ENCODE data around the gene UQCRHL. TPM values are rescaled to one million over a fixed set of nuclear protein-coding genes. Genes with fewer than 3 reads are reported as not detected.

Gene UQCRHL
- total and polyA plus RNA-seq, 10 of the 15 experiments (the other 5 are each of a cell fraction or from before 2014, with no cell fraction given), result 1.4 to 17.3 (median 5.7) TPM

- in situ Hi-C loops (cut with MboI), result no loop called here
- H3K27ac ChIP-seq (ENCODE audit: control insufficient read depth, insufficient read depth), result no peak overlapping the region
- no peak for DNase-seq (ENCODE audit: low read depth, low spot score)
These were observed 21.8 kb downstream of the UQCRHL start for GRCh38 chr1:15785683-15786082.

More at GRCh38 chr1:15785683-15786082, 21.8 kb downstream of the UQCRHL start:
- WGBS (ENCODE audit: insufficient coverage, insufficient replicate concordance, low lambda C conversion rate, missing lambda C conversion rate), result 71% methylated on average over 8 of the region's 8 CpGs
- H3K27me3 ChIP-seq (replicated peaks in 1 of 2; ENCODE audit: control insufficient read depth in 2 of 2, insufficient read depth in 2 of 2, low read length in 1 of 2), result no peaks in the 10 kb centered on the region; a peak in 1 of 4 replicates
- ChIA-PET POLR2A (no interaction called here), RAD21 (ENCODE audit: unreplicated experiment) (no interaction called here), CTCF (no interaction called here), SMC1A (ENCODE audit: uncharacterized antibody, unreplicated experiment) (no interaction called here)
- no peak overlapping the region for H3K4me2 ChIP-seq (ENCODE audit: control insufficient read depth, insufficient read depth)
- no peaks in the 10 kb centered on the region for H4K20me1 ChIP-seq (ENCODE audit: control insufficient read depth, insufficient read depth)
- ATAC-seq, result no peak
- no peak for FAIRE-seq
- no peaks in the 10 kb centered on the region for H3K36me3 ChIP-seq (ENCODE audit: control insufficient read depth in 2 of 2, insufficient read depth in 2 of 2, low read length in 1 of 2)
- TF ChIP-seq ZBTB40 (IDR thresholded peaks at IDR 0.05; ENCODE audit: borderline replicate concordance) (no peak), ZNF622 (IDR thresholded peaks at IDR 0.05) (no peak), IKZF1 (conservative IDR thresholded peaks at IDR 0.05) (no peak), SREBF2 (IDR thresholded peaks at IDR 0.05; ENCODE audit: low read length) (no peak), ZNF592 (IDR thresholded peaks at IDR 0.05) (no peak), ZNF207 (IDR thresholded peaks at IDR 0.05; ENCODE audit: borderline replicate concordance) (no peak), MEF2B (IDR thresholded peaks at IDR 0.05; ENCODE audit: partially characterized antibody, poor library complexity, severe bottlenecking) (no peak), FOXK2 (IDR thresholded peaks at IDR 0.05) (no peak), NRF1 (conservative IDR thresholded peaks at IDR 0.05; ENCODE audit: low read depth, low read length) (no peak), NR2C1 (IDR thresholded peaks at IDR 0.05) (no peak), SREBF1 (IDR thresholded peaks at IDR 0.05; ENCODE audit: low read length) (no peak), SRF (IDR thresholded peaks at IDR 0.05; ENCODE audit: low read depth in 2 of 2, low read length in 2 of 2) (no peak), RAD21 (IDR thresholded peaks at IDR 0.05; ENCODE audit: insufficient read depth, low read depth, low read length) (no peak), WRNIP1 (IDR thresholded peaks at IDR 0.05; ENCODE audit: borderline replicate concordance, low read depth, low read length) (no peak), MXI1 (IDR thresholded peaks at IDR 0.05; ENCODE audit: low read depth, low read length) (no peak), MLLT1 (IDR thresholded peaks at IDR 0.05) (no peak)
- no peak overlapping the region for H3K4me3 ChIP-seq
- BruUV-seq (replicated peaks), result no TSS peak
- H3K9me3 ChIP-seq (replicated peaks; ENCODE audit: control insufficient read depth, insufficient read depth, low read length), result no peaks in the 10 kb centered on the region
- peaks cover 5% of the 10 kb centered on the region for H3K4me1 ChIP-seq (ENCODE audit: control insufficient read depth, insufficient read depth, low read length)
- H3K9ac ChIP-seq (ENCODE audit: control insufficient read depth, insufficient read depth, low read length), result no peak overlapping the region
- H3K79me2 ChIP-seq (ENCODE audit: control insufficient read depth, insufficient read depth, low read length), result no peaks in the 10 kb centered on the region
- no peak overlapping the region for H2AFZ ChIP-seq (ENCODE audit: control insufficient read depth, low read depth, low read length)
- intact Hi-C loops (cut with micrococcal nuclease; ENCODE audit: unreplicated experiment), result no loop called here
